OCI-LY7 (cell line): ENCODE data around the gene AMPD3. TPM values are rescaled to one million over a fixed set of nuclear protein-coding genes. Genes with fewer than 3 reads are reported as not detected.

Source experiments
- Bru-seq: library from RNA; stranded (reverse); fragments of 400-500 nt; gene quantifications from one replicate; lab custom pipeline; 2021; lab: Mats Ljungman, UMichigan
- BruChase-seq, 2 experiments: library from RNA; stranded (reverse); fragments of 400-500 nt; gene quantifications; one replicate each; lab custom pipeline; 2021; lab: Mats Ljungman, UMichigan
- BruUV-seq: library from RNA; stranded (reverse); fragments of 400-500 nt; replicated peaks from 2 replicates; lab custom pipeline; 2021; lab: Mats Ljungman, UMichigan
- CTCF ChIA-PET: fragments of 300-600 bp; sonication (Branson Sonifier 250); formaldehyde crosslinking; loops from one replicate; lab custom pipeline; 2022; ENCODE audit warnings: antibody characterized with exemption; ENCODE audit not compliant: unreplicated experiment; lab: Charles Lee
- POLR2A ChIA-PET: fragments of 300-600 bp; sonication (Branson Sonifier 250); formaldehyde crosslinking; loops from one replicate; lab custom pipeline; 2022; ENCODE audit warnings: antibody characterized with exemption; lab: Charles Lee
- DNase-seq: peaks from one replicate; pipeline ENCODE4 v3.0.0-alpha.2; 2015; ENCODE audit warnings: low spot score
- H2AFZ ChIP-seq: fragments of 200-600 bp; sonication (generic), shearing (Covaris generic); 2 replicates; pipeline ENCODE4 v1.6.1; 2014; ENCODE audit warnings: mild to moderate bottlenecking, antibody characterized with exemption, low read length, moderate library complexity
- H3K27ac ChIP-seq: fragments of 200-600 bp; sonication (generic); 2 replicates; pipeline ENCODE4 v1.5.1; 2014; ENCODE audit warnings: mixed run types, low read depth, mild to moderate bottlenecking, moderate library complexity, low read length, inconsistent platforms; ENCODE audit not compliant: poor library complexity, severe bottlenecking
- H3K36me3 ChIP-seq: fragments of 200-600 bp; sonication (generic); 2 replicates; pipeline ENCODE4 v1.6.1; 2014; ENCODE audit warnings: mild to moderate bottlenecking, antibody characterized with exemption, low read length, moderate library complexity, mixed read lengths; ENCODE audit not compliant: insufficient read depth
- H3K4me1 ChIP-seq: fragments of 200-600 bp; sonication (generic); 2 replicates; pipeline ENCODE4 v1.5.1; 2014; ENCODE audit warnings: mild to moderate bottlenecking, low read length; ENCODE audit not compliant: insufficient read depth, poor library complexity, severe bottlenecking
- H3K4me2 ChIP-seq: fragments of 200-600 bp; sonication (generic); 2 replicates; pipeline ENCODE4 v1.6.1; 2014; ENCODE audit warnings: mild to moderate bottlenecking, low read length
- H3K4me3 ChIP-seq: fragments of 200-600 bp; sonication (generic); 2 replicates; pipeline ENCODE4 v1.5.1; 2014; ENCODE audit warnings: mild to moderate bottlenecking, low read depth, low read length; ENCODE audit not compliant: poor library complexity, severe bottlenecking
- H3K79me2 ChIP-seq: fragments of 200-600 bp; sonication (generic); 2 replicates; pipeline ENCODE4 v1.6.1; 2016; ENCODE audit warnings: low read depth, mild to moderate bottlenecking, low read length, moderate library complexity, mixed read lengths; ENCODE audit not compliant: insufficient read depth
- H3K9me2 ChIP-seq: fragments of 200-600 bp; sonication (generic); 2 replicates; pipeline ENCODE4 v1.6.1; 2016; ENCODE audit warnings: mild to moderate bottlenecking, low read length, mixed read lengths; ENCODE audit not compliant: insufficient read depth
- H3K9me3 ChIP-seq: fragments of 200-600 bp; sonication (generic); 2 replicates; pipeline ENCODE4 v1.6.1; 2014; ENCODE audit warnings: mild to moderate bottlenecking, mixed run types, low read length, mixed read lengths
- H4K20me1 ChIP-seq: fragments of 200-600 bp; sonication (generic); 2 replicates; pipeline ENCODE4 v1.6.1; 2014; ENCODE audit warnings: mild to moderate bottlenecking, antibody characterized with exemption, low read length, moderate library complexity, mixed read lengths; ENCODE audit not compliant: insufficient read depth
- CTCF ChIP-seq: fragments of 200-600 bp; sonication (generic); conservative IDR thresholded peaks from 2 replicates; pipeline ENCODE4 v1.5.1; 2014; ENCODE audit warnings: mild to moderate bottlenecking, antibody characterized with exemption, low read length, moderate library complexity, mixed read lengths
- EZH2phosphoT487 ChIP-seq: fragments of 200-600 bp; sonication (generic); IDR thresholded peaks from 2 replicates; pipeline ENCODE4 v1.6.1; 2018; ENCODE audit warnings: low read depth, borderline replicate concordance, mild to moderate bottlenecking, mixed run types, antibody characterized with exemption, low read length, moderate library complexity, mixed read lengths
- intact Hi-C: fragments of 100-400 bp; cut with micrococcal nuclease; formaldehyde crosslinking; loops from one replicate; pipeline ENCODE4 v1.10.0; 2022; ENCODE audit not compliant: unreplicated experiment
- long read RNA-seq: library from polyadenylated mRNA; stranded (forward); transcript quantifications from one replicate; pipeline ENCODE4 v2.0.0, GENCODE V29; 2022
- total RNA-seq, 2 experiments: library from RNA; depleted of rRNA in 1 of 2; stranded (reverse); fragments of >200 nt in 1 of 2; shearing (Covaris generic) in 1 of 2; gene quantifications; 2 replicates each; pipeline ENCODE4 v1.2.3, GENCODE V29; 2014 to 2022

The AMPD3 gene
- total RNA-seq (2014; rRNA removed; shearing (Covaris generic)), result 9.4 and 13.5 TPM in 2 replicates
- 17.0 and 25.6 TPM in 2 replicates for total RNA-seq (2022)
- Bru-seq, nascent RNA, result percentile 64 among the genes with signal in this experiment
- BruChase-seq, experiment 1, labeled RNA remaining after a 6-hour chase, result percentile 60 among the genes with signal in this experiment
- percentile 64 among the genes with signal in this experiment for BruChase-seq, experiment 2, labeled RNA remaining after a 2-hour chase
- long read RNA-seq, partial matches to known transcripts, result 1 of 7 reads
- long read RNA-seq, other reads (novel, unspliced or antisense), result 5 of 7 reads

- BruUV-seq, result no TSS peak
- Histone ChIP-seq H4K20me1 (no peaks in the 10 kb centered on the region), H3K4me3 (peak within 1 kb of the TSS; percentile 73), H3K9me3 (no peaks in the 10 kb centered on the region), H3K4me2 (peak within 1 kb of the TSS; percentile 85), H3K36me3 (no peaks in the 10 kb centered on the region), H2AFZ (peak within 1 kb of the TSS; percentile 75; the same call in 1 of the 2 replicates), H3K4me1 (peaks cover 65% of the 10 kb centered on the region), H3K79me2 (peaks cover 33% of the 10 kb centered on the region), H3K9me2 (no peaks in the 10 kb centered on the region), H3K27ac (peak within 1 kb of the TSS; percentile 93)
- CTCF ChIA-PET, result interaction anchor here (0.6 to 1.5 kb wide), 4 partner anchors 12 to 815 kb away, joined by 3 to 6 read pairs (median 3); no protein-coding TSS in a partner anchor
- intact Hi-C loops, result loop anchor here (5.0 to 10.0 kb wide), 5 partner anchors 138 to 770 kb away; partner anchors contain the start of genes CTR9 and ZBED5
- peak; percentile 56 for DNase-seq
- POLR2A ChIA-PET, result interaction anchor here (0.7 to 7.6 kb wide), 12 partner anchors 12 to 854 kb away, joined by 3 to 97 read pairs (median 3); partner anchors contain the start of genes EIF4G2 and RNF141
- TF ChIP-seq CTCF, result no peak
- no peak for TF ChIP-seq EZH2phosphoT487
These were observed at the start of gene AMPD3 for GRCh38 chr11:10454878-10455631. TSS of gene AMPD3 (plus strand) at chr11:10455264. CDS start at chr11:10461520, 6,256 bp downstream.

DNA sequence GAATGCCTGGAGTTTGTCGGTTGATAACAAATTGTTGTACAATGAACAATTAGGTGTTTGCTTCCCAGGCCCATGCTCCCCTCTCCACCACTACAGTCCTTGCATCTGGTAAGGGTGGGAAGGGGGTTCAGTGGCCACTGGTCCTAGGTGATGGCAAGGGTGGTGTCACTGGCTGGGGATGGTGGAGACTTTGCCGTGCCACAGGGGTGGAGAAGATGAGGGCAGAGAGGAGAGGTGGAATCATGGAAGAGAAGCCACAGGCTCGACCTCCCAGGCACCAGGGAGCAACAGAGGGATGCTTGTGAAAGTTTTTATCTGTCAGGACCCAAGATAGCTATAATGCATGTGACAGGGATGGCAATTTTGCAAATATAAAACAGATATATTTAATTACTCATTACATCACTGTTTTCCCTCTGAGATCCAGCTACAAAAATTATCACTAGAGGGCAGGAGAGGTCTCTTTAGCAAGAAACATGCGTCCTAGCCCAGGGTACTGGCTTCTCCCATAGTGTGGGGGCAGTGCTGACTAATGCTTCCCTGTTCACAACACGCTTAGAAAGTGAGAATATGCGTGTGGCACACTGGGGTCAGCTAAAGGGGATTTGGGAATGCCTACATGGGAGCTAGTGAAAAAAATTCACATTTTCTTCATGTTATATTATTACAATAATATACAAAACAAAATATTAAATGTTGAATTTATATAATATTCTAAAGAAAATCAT, 49.0 kb upstream of the AMPD3 start:
- Histone ChIP-seq H3K79me2 (no peaks in the 10 kb centered on the region), H3K9me2 (no peaks in the 10 kb centered on the region), H2AFZ (no peak overlapping the region), H3K4me3 (no peak overlapping the region), H3K4me1 (peaks cover 4% of the 10 kb centered on the region), H3K9me3 (no peaks in the 10 kb centered on the region), H3K36me3 (no peaks in the 10 kb centered on the region), H3K27ac (no peak overlapping the region), H3K4me2 (no peak overlapping the region), H4K20me1 (no peaks in the 10 kb centered on the region)
- DNase-seq, result peak; percentile 84
- ChIA-PET CTCF (interaction anchor here (1.2 kb wide), 1 partner anchor 135 kb away, joined by 3 read pairs; the partner anchor contains the start of gene RNF141), POLR2A (interaction anchor here (0.6 to 1.2 kb wide), 5 partner anchors 49 to 657 kb away, joined by 3 to 5 read pairs (median 3); no protein-coding TSS in a partner anchor)
- TF ChIP-seq CTCF (peak; percentile 93), EZH2phosphoT487 (no peak)
- BruUV-seq, result no TSS peak
- intact Hi-C loops, result loop anchor here (1.0 to 5.0 kb wide), 4 partner anchors 51 to 329 kb away; no protein-coding TSS in a partner anchor
